C4-2B (cell line): ENCODE data around the gene ENTPD8.

Experiments
- ZFX ChIP-seq: fragments of 450-650 bp; IDR thresholded peaks from 2 replicates; pipeline ENCODE4 v1.6.1; 2017
- TF ChIP-seq, protein P1 (sequence below): fragments of 450-650 bp; conservative IDR thresholded peaks from 2 replicates; pipeline ENCODE4 v1.5.1; 2017; ENCODE audit warnings: mild to moderate bottlenecking

DNA sequence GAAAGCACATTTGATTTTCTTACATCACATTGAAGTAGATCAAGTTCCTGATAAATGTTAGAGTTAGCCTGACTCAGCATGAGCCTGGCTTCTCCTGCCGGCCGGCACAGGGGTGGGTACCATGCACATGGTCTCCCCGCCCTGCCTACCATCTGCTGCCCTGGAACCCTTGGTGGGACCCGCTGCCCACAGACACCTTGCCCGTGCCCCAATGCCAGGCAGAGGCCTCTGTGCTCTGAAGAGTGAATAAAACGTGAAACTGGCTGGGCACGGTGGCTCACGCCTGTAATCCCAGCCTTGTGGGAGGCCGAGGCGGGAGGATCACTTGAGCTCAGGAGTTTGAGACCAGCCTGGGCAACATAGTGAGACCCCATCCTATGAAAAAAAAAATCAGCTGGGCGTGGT is 35.5 kb downstream of the ENTPD8 start:
- TF ChIP-seq, protein P1, sequence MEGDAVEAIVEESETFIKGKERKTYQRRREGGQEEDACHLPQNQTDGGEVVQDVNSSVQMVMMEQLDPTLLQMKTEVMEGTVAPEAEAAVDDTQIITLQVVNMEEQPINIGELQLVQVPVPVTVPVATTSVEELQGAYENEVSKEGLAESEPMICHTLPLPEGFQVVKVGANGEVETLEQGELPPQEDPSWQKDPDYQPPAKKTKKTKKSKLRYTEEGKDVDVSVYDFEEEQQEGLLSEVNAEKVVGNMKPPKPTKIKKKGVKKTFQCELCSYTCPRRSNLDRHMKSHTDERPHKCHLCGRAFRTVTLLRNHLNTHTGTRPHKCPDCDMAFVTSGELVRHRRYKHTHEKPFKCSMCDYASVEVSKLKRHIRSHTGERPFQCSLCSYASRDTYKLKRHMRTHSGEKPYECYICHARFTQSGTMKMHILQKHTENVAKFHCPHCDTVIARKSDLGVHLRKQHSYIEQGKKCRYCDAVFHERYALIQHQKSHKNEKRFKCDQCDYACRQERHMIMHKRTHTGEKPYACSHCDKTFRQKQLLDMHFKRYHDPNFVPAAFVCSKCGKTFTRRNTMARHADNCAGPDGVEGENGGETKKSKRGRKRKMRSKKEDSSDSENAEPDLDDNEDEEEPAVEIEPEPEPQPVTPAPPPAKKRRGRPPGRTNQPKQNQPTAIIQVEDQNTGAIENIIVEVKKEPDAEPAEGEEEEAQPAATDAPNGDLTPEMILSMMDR, result no peak
- TF ChIP-seq ZFX, result no peak
